ENCODE measurements around the gene MEGF8. TPM values are rescaled to one million over a fixed set of nuclear protein-coding genes. Genes with fewer than 3 reads are reported as not detected.

The MEGF8 gene
- total and polyA plus RNA-seq, 12 donors: 10.2 to 44.6 (median 40.2) TPM

DNA sequence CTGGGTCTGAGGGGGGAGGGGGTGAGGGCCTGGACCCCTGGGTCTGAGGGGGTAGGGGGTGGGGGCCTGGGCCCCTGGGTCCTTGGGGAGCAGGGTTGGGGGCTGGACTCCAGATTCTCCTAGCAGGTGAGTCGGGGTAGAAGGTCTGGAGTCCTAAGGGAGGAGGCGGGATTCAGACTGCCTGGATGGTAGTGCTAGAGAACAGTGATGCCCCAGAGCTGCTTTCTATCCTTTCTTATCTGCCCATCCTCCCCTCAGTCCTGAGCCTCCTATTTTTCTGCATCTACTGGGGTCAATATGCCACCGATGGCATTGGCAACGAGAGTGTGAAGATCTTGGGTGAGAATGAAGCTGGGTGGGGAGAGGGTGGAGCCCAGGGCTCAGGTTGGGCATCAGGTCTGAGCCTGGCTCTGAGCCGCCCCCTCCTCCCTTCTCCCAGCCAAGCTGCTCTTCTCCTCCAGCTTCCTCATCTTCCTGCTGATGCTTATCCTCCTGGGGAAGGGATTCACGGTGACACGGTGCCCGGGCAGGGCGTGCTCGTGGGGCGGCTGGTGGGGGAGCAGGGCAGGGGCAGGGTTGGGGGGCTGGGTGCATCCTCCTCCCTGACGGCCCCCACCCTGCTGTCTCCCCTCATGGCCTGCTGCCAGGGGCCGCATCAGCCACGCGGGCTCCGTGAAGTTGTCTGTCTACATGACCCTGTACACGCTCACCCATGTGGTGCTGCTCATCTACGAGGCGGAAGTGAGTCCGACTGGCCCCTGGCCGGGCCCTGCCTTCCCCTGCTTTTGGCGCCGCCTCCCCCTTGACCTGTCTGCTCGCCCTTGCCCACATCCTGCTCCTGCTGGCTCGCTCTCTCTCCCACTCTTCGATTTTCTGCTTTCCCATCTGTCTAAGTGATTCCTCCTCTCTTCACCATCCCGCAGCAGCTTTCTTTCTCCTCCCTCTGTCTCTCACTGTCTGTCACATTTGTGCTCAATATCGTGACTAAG, 8.9 kb upstream of the MEGF8 start:
- ATAC-seq (peak in 1 of 8 donors; percentile 23), DNase-seq (no peak)
- Histone ChIP-seq H3K4me1 (peaks cover 0 to 21% (median 11%) of the 10 kb centered on the region in 9 donors), H3K27ac (no peak overlapping the region), H3K4me3 (no peak overlapping the region), H3K36me3 (no peaks in the 10 kb centered on the region), H3K9me3 (no peaks in the 10 kb centered on the region), H3K27me3 (peaks cover 0 to 44% (median 14%) of the 10 kb centered on the region in 7 donors)
- TF ChIP-seq, protein P1, sequence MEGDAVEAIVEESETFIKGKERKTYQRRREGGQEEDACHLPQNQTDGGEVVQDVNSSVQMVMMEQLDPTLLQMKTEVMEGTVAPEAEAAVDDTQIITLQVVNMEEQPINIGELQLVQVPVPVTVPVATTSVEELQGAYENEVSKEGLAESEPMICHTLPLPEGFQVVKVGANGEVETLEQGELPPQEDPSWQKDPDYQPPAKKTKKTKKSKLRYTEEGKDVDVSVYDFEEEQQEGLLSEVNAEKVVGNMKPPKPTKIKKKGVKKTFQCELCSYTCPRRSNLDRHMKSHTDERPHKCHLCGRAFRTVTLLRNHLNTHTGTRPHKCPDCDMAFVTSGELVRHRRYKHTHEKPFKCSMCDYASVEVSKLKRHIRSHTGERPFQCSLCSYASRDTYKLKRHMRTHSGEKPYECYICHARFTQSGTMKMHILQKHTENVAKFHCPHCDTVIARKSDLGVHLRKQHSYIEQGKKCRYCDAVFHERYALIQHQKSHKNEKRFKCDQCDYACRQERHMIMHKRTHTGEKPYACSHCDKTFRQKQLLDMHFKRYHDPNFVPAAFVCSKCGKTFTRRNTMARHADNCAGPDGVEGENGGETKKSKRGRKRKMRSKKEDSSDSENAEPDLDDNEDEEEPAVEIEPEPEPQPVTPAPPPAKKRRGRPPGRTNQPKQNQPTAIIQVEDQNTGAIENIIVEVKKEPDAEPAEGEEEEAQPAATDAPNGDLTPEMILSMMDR (IDR thresholded peaks at IDR 0.05): no peak
- WGBS, 2 donors: 31% methylated on average over 28 of the region's 28 CpGs
- intact Hi-C loops (cut with DNase I): loop anchor here in 1 of 10 donors (10.0 kb wide), 1 partner anchor 182 kb away; the partner anchor contains the start of gene POU2F2

DNA sequence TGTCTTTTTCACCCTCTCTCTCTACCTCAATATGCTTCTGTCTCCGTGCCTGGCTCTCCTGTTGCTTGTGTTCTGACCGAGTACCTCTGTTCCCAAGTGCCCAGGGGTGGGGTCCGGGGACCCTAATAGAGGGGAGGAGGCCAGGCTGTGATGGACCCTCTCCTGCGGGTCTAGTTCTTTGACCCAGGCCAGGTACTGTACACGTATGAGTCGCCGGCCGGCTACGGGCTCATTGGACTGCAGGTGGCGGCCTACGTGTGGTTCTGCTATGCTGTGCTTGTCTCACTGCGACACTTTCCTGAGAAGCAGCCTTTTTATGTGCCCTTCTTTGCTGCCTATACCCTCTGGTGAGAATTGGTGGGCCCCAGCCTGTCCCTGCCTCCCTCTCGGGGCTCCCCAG, 7.9 kb upstream of the MEGF8 start:
- intact Hi-C loops (cut with DNase I): loop anchor here in 1 of 10 donors (10.0 kb wide), 1 partner anchor 183 kb away; the partner anchor contains the start of gene POU2F2
- TF ChIP-seq, protein P1 (IDR thresholded peaks at IDR 0.05): no peak
- Histone ChIP-seq H3K27ac (no peak overlapping the region), H3K36me3 (no peaks in the 10 kb centered on the region), H3K4me3 (no peak overlapping the region), H3K9me3 (no peaks in the 10 kb centered on the region), H3K27me3 (peaks cover 0 to 43% (median 4%) of the 10 kb centered on the region in 7 donors), H3K4me1 (peaks cover 0 to 21% (median 11%) of the 10 kb centered on the region in 9 donors)
- 85 to 88% methylated on average over 13 of the region's 13 CpGs for WGBS, 2 donors
- DNase-seq (no peak), ATAC-seq (no peak)

DNA sequence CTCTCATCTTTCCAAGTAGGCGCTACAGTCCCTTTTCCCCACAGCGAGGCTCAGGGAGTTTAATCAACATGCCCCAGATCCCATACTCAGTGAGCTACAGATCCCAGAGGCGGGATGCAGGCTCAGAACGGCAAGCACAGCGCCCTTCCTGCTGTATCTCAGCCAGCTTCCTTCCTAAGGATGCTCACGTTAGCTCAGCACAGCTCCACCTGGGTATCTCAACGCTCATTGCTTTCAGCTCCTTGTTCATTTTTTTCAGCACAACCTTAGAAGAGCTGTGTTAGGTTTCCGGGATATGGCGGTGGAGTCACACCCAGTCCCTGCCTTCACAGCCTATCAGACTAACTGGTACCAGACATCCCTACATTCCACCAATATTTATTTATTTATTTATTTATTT, 3.1 kb upstream of the MEGF8 start:
- Histone ChIP-seq H3K36me3 (no peaks in the 10 kb centered on the region), H3K4me1 (peaks cover 9 to 26% (median 24%) of the 10 kb centered on the region in 9 donors), H3K27ac (no peak overlapping the region), H3K9me3 (no peaks in the 10 kb centered on the region), H3K27me3 (peaks cover 12 to 35% (median 26%) of the 10 kb centered on the region in 7 donors), H3K4me3 (no peak overlapping the region)
- ATAC-seq: no peak
- intact Hi-C loops (cut with DNase I): loop anchor here in 6 of 10 donors (5.0 to 10.0 kb wide), 2 partner anchors 188 to 190 kb away; partner anchors contain the start of gene POU2F2 (in 6 of the 6)
- WGBS, 2 donors: 59 to 64% methylated on average over 9 of the region's 9 CpGs
- no peak for DNase-seq
- TF ChIP-seq, protein P1 (IDR thresholded peaks at IDR 0.05): no peak

DNA sequence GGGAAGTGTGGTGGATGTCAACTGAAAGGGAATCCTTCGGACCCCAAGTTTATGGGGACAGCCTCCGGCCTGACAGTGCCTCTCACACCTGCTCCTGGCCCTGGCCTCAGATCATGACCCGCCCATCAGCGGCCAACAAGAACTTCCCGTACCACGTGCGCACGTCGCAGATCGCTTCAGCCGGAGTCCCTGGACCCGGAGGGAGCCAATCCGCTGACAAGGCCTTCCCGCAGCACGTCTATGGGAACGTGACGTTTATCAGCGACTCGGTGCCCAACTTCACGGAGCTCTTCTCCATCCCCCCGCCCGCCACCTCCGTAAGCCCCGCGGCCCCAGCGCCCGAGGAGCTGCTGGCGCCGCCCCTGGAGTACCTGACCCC, 2.0 kb upstream of the MEGF8 start:
- no peaks in the 10 kb centered on the region for H3K36me3 ChIP-seq
- H3K27ac ChIP-seq: no peak overlapping the region
- intact Hi-C loops (cut with DNase I): loop anchor here in 6 of 10 donors (5.0 to 10.0 kb wide), 2 partner anchors 189 to 191 kb away; partner anchors contain the start of gene POU2F2 (in 6 of the 6)
- H3K4me1 ChIP-seq: peaks cover 9 to 36% (median 29%) of the 10 kb centered on the region in 9 donors
- peaks cover 12 to 35% (median 26%) of the 10 kb centered on the region in 7 donors for H3K27me3 ChIP-seq
- DNase-seq (no peak), ATAC-seq (no peak)
- TF ChIP-seq, protein P1 (IDR thresholded peaks at IDR 0.05): no peak
- WGBS, 2 donors: 14 to 17% methylated on average over 29 of the region's 29 CpGs
- H3K4me3 ChIP-seq: no peak overlapping the region
- no peaks in the 10 kb centered on the region for H3K9me3 ChIP-seq
